Astrocyte (in vitro differentiated cells and primary cell): Measurements from ENCODE around the gene ST3GAL6.

ENCODE experiments used
- CTCF ChIP-seq: IDR thresholded peaks from 2 replicates; pipeline ENCODE4 v1.5.1; 2011; ENCODE audit warnings: low read depth, mild to moderate bottlenecking, inconsistent platforms, low read length, moderate library complexity; ENCODE audit not compliant: insufficient read depth
- EZH2 ChIP-seq: IDR thresholded peaks from 2 replicates; pipeline ENCODE4 v1.6.1; 2012; ENCODE audit warnings: mild to moderate bottlenecking, low read length, inconsistent platforms; ENCODE audit not compliant: insufficient read depth

- TF ChIP-seq CTCF (no peak), EZH2 (no peak)
Measured at GRCh38 chr3:98725352-98725751, 37.8 kb upstream of the ST3GAL6 start.
